C4-2B (cell line): ENCODE results near the gene AFAP1.

ENCODE experiments used
- H3K27ac ChIP-seq: fragments of 450-650 bp; 2 replicates; pipeline ENCODE4 v1.5.1; 2017
- ZFX ChIP-seq: fragments of 450-650 bp; IDR thresholded peaks from 2 replicates; pipeline ENCODE4 v1.6.1; 2017
- TF ChIP-seq, protein P1 (sequence below): fragments of 450-650 bp; conservative IDR thresholded peaks from 2 replicates; pipeline ENCODE4 v1.5.1; 2017; ENCODE audit warnings: mild to moderate bottlenecking

AFAP1 gene

DNA sequence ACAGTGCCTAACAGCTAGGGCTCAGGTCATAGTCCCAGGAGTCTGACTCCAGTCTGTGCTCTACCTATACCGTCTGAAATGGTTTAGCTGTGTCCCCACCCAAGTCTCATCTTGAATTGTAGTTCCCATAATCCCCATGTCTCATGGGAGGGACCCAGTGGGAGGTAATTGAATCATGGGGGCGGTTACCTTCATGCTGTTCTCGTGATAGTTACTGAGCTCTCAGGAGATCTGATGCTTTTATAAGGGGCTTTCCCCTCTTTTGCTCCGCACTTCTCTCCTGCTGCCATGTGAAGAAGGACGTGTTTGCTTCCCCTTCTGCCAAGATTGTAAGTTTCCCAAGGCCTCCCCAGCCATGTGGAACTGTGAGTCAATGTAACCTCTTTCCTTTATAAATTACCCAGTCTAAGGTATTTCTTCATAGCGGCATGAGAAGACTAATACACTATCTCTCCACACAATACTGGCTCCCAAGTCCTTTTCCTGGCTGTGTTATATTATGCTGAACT lies 110.8 kb downstream of the AFAP1 start:
- TF ChIP-seq, protein P1, sequence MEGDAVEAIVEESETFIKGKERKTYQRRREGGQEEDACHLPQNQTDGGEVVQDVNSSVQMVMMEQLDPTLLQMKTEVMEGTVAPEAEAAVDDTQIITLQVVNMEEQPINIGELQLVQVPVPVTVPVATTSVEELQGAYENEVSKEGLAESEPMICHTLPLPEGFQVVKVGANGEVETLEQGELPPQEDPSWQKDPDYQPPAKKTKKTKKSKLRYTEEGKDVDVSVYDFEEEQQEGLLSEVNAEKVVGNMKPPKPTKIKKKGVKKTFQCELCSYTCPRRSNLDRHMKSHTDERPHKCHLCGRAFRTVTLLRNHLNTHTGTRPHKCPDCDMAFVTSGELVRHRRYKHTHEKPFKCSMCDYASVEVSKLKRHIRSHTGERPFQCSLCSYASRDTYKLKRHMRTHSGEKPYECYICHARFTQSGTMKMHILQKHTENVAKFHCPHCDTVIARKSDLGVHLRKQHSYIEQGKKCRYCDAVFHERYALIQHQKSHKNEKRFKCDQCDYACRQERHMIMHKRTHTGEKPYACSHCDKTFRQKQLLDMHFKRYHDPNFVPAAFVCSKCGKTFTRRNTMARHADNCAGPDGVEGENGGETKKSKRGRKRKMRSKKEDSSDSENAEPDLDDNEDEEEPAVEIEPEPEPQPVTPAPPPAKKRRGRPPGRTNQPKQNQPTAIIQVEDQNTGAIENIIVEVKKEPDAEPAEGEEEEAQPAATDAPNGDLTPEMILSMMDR = no peak
- no peak for TF ChIP-seq ZFX
- H3K27ac ChIP-seq = no peak overlapping the region

DNA sequence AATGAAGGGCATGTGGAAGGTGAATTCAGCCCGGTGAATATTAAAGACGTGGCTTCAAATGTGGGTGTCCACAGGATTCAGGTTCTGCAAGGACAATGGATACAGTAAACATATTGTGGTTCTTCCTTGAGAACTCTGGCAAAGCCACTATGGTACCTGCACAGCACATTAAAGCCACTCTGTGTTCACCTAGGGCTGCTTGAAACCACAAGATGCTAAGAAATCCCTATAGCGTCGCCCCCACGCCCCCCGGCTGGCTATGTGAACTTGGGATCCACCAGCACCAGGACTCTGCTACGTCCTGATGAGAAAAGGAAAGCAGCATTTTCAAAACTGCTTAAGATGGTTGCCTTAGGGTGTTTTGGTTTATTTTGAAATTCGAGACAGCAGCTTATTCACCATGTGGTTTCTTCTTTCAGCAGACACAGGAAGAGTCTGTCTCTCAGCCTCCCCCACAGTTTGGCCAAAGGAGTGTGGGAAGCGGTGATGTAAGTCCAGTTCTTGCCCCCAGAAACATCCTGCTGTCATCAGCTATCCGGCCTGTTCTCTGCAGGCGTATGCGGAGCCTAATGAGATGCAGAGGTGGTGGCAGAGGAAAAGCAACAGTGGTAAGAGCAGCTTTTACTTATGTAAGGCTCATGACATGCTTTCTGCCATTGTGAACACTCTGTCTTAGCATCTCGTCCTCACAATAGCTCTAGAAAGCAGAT lies 111.5 kb downstream of the AFAP1 start:
- TF ChIP-seq ZFX = no peak
- TF ChIP-seq, protein P1 = no peak
- H3K27ac ChIP-seq = no peak overlapping the region

DNA sequence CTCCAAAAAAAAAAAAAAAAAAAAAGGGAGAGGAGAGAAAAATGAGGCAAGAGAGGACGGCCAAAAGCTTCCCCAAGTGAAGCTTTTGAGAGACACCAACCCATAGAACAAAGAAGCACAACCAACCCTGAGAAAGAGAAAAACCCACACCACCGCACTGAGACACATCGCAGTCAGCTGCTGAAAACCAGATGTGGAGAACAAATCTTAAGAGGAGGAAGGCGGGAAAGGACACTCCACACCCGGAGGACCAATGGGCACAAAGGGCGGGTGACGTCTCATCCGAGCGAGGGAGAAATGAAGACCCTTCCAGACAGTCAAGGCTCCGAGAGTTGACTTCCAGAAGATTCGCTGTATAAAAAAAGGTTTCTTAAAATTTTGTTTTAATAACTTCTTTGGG lies 112.1 kb downstream of the AFAP1 start:
- no peak overlapping the region for H3K27ac ChIP-seq
- no peak for TF ChIP-seq ZFX

GRCh38 chr4:7826909-7827306 lies 112.8 kb downstream of the AFAP1 start:
- no peak overlapping the region for H3K27ac ChIP-seq
- TF ChIP-seq ZFX = no peak
- TF ChIP-seq, protein P1 = no peak

GRCh38 chr4:7826176-7826908 lies 113.3 kb downstream of the AFAP1 start:
- no peak overlapping the region for H3K27ac ChIP-seq

GRCh38 chr4:7824218-7824617 lies 115.4 kb downstream of the AFAP1 start:
- TF ChIP-seq, protein P1 = no peak
- no peak for TF ChIP-seq ZFX
- H3K27ac ChIP-seq = no peak overlapping the region

More at GRCh38 chr4:7826176-7826908, 113.3 kb downstream of the AFAP1 start:
- TF ChIP-seq, protein P1 = no peak
- no peak for TF ChIP-seq ZFX

DNA sequence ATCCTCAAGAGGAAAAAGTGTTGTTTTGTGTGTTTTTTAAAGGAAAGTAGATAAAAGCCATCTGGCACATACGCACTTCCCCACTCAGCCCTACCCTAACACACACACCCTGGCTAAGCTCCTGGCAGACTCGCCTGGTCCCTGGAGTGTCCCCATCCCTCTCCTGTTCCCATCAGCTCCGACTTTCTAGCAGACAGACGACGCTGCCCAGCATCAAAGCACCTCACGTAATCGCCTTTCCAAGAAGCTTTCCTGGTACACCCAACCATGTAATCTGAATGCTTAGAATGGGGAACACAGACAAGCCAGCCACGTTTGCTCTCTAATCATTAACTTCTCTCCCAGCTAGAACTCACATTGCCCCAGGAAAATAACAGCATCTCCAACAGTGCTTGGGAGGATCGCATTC lies 116.2 kb downstream of the AFAP1 start:
- H3K27ac ChIP-seq = no peak overlapping the region

More for the DNA sequence above, 116.2 kb downstream of the AFAP1 start:
- TF ChIP-seq, protein P1 = no peak
- TF ChIP-seq ZFX = no peak
